HepG2 (cell line): ENCODE data around the gene ERBB4.

Experiments
- BCL3 ChIP-seq: sonication (generic); formaldehyde crosslinking; IDR thresholded peaks from 2 replicates; pipeline ENCODE4 v1.5.1; 2020; ENCODE audit warnings: mild to moderate bottlenecking, missing genetic modification reagents, moderate library complexity
- SIN3A ChIP-seq: IDR thresholded peaks from 2 replicates; pipeline ENCODE4 v1.6.1; 2011; ENCODE audit warnings: low read depth, mild to moderate bottlenecking, control low read depth, low read length, borderline replicate concordance
- TBL1XR1 ChIP-seq: fragments of 150-350 bp; IDR thresholded peaks from 2 replicates; pipeline ENCODE4 v1.6.1; 2014; ENCODE audit warnings: borderline replicate concordance, low read length; ENCODE audit not compliant: partially characterized antibody
- ZFX ChIP-seq: sonication (generic); formaldehyde crosslinking; IDR thresholded peaks from 2 replicates; pipeline ENCODE4 v1.4.0; 2020; ENCODE audit warnings: mild to moderate bottlenecking, low read depth, missing genetic modification reagents, moderate library complexity
- ZNF737 ChIP-seq: sonication (generic); formaldehyde crosslinking; IDR thresholded peaks from 2 replicates; pipeline ENCODE4 v1.5.0; 2020; ENCODE audit warnings: missing genetic modification reagents, mild to moderate bottlenecking, borderline replicate concordance

DNA sequence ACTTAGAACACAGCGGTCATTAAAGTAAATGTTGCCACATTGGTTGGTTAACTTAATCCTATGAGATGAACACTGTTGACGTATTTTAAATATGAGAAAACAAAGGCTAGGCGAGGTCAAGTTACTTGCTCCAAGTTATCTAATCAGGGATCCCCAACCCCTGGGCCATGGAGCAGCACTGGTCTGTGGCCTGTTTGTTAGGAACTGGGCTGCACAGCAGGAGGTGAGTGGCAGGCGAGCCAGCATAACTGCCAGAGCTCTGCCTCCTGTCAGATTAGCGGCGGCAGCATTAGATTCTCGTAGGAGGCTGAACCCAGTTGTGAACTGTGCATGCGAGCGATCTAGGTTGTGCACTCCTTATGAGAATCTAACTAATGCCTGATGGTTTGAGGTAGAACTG is 1103.3 kb downstream of the ERBB4 start:
- TF ChIP-seq SIN3A (no peak), BCL3 (no peak), TBL1XR1 (no peak), ZFX (no peak), ZNF737 (CRISPR knock-in tag) (no peak)
